HepG2 (cell line): ENCODE results near the gene GPER1.

Experiments
- BHLHE40 ChIP-seq: IDR thresholded peaks from 2 replicates; pipeline ENCODE4 v1.6.1; 2011; ENCODE audit warnings: low read length, improper control_type of control experiment
- CHD2 ChIP-seq: IDR thresholded peaks from 2 replicates; pipeline ENCODE4 v1.6.1; 2011; ENCODE audit warnings: low read depth, low read length, improper control_type of control experiment
- CTCF ChIP-seq: sonication (generic); formaldehyde crosslinking; IDR thresholded peaks from 2 replicates; pipeline ENCODE4 v1.5.0; 2020; ENCODE audit warnings: mild to moderate bottlenecking, missing genetic modification reagents, moderate library complexity
- FOSL1 ChIP-seq: sonication (generic); formaldehyde crosslinking; IDR thresholded peaks from 2 replicates; pipeline ENCODE4 v1.9.0; 2021; ENCODE audit warnings: missing genetic modification reagents, borderline replicate concordance
- MAZ ChIP-seq, 2 experiments: sonication (generic) in 1 of 2; formaldehyde crosslinking in 1 of 2; IDR thresholded peaks; 2 replicates each; pipeline versions ENCODE4 v1.5.0 to v1.6.1; 2012 to 2020; ENCODE audit warnings: low read depth in 2 of 2, mild to moderate bottlenecking in 2 of 2, borderline replicate concordance in 1 of 2, improper control_type of control experiment in 1 of 2, low read length in 1 of 2, missing genetic modification reagents in 1 of 2, moderate library complexity in 1 of 2
- MYC ChIP-seq: sonication (generic); formaldehyde crosslinking; IDR thresholded peaks from 2 replicates; pipeline ENCODE4 v1.9.0; 2021; ENCODE audit warnings: missing genetic modification reagents, borderline replicate concordance
- POLR2G ChIP-seq: fragments of 200-400 bp; formaldehyde crosslinking; IDR thresholded peaks from 2 replicates; pipeline ENCODE4 v1.6.1; 2018; ENCODE audit warnings: mild to moderate bottlenecking, low read depth, low read length, moderate library complexity
- RNF2 ChIP-seq: fragments of 450-650 bp; conservative IDR thresholded peaks from 2 replicates; pipeline ENCODE4 v1.6.1; 2016; ENCODE audit warnings: low read depth
- TBP ChIP-seq: sonication (generic); formaldehyde crosslinking; IDR thresholded peaks from 2 replicates; pipeline ENCODE4 v1.5.0; 2020; ENCODE audit warnings: missing genetic modification reagents
- TCF7 ChIP-seq: sonication (generic); IDR thresholded peaks from 2 replicates; pipeline ENCODE4 v1.6.1; 2016; ENCODE audit warnings: antibody characterized with exemption, low read depth
- ZC3H13 ChIP-seq: sonication (generic); formaldehyde crosslinking; IDR thresholded peaks from 2 replicates; pipeline ENCODE4 v1.8.1; 2023; ENCODE audit warnings: mild to moderate bottlenecking, missing genetic modification reagents, moderate library complexity
- ZNF230 ChIP-seq: sonication (generic); formaldehyde crosslinking; IDR thresholded peaks from 2 replicates; pipeline ENCODE4 v1.4.0; 2020; ENCODE audit warnings: mild to moderate bottlenecking, missing genetic modification reagents

GRCh38 chr7:1076184-1077072, 11.5 kb upstream of the GPER1 start:
- TF ChIP-seq BHLHE40: no peak
- no peak for TF ChIP-seq TBP (CRISPR knock-in tag)
- no peak for TF ChIP-seq MYC (CRISPR knock-in tag)
- TF ChIP-seq ZC3H13 (CRISPR knock-in tag): no peak
- TF ChIP-seq CTCF (CRISPR knock-in tag): no peak
- no peak for TF ChIP-seq TCF7
- no peak for TF ChIP-seq ZNF230 (CRISPR knock-in tag)
- no peak for TF ChIP-seq POLR2G
- no peak for TF ChIP-seq MAZ (IDR thresholded peaks at IDR 0.05; ENCODE audit: borderline replicate concordance, low read depth, low read length)
- TF ChIP-seq MAZ (CRISPR knock-in tag; IDR thresholded peaks at IDR 0.05; ENCODE audit: low read depth): no peak
- TF ChIP-seq RNF2: no peak
- no peak for TF ChIP-seq CHD2
- no peak for TF ChIP-seq FOSL1 (CRISPR knock-in tag)
